Sigmoid colon (tissue), 3 donors: ENCODE data around the gene DNM2.

ENCODE experiments used
- CTCF ChIP-seq, 4 experiments: fragments of 450-650 bp in 3 of 4; fragments of 200-600 bp in 1 of 4; IDR thresholded peaks; one replicate each; pipeline ENCODE4 v1.5.1; 2016 to 2019; ENCODE audit warnings: antibody characterized with exemption in 4 of 4, mild to moderate bottlenecking in 3 of 4, moderate library complexity in 2 of 4
- POLR2A ChIP-seq, 2 donors: fragments of 450-650 bp; IDR thresholded peaks; one replicate each; pipeline ENCODE4 v1.6.1; 2016; ENCODE audit warnings: antibody characterized with exemption in 2 of 2, mild to moderate bottlenecking in 2 of 2, moderate library complexity in 2 of 2

GRCh38 chr19:10866495-10866894, 148.6 kb downstream of the DNM2 start:
- TF ChIP-seq POLR2A (IDR thresholded peaks at IDR 0.05) (no peak), CTCF (IDR thresholded peaks at IDR 0.05) (no peak)
